Stimulated activated CD8-positive, alpha-beta memory T cell treated with anti-CD3 and anti-CD28 coated beads, Interleukin-7, amount 100 ng/mL, for 4 hours (primary cell): ENCODE measurements around the gene FEV.
A peak's percentile ranks its signal among the peaks of the same experiment; 100 is the strongest.

Experiments
- DNase-seq, 2 donors: peaks; one replicate each; pipeline ENCODE4 v3.0.0-alpha.2; 2020; ENCODE audit warnings: low read depth in 2 of 2

The FEV gene

DNA sequence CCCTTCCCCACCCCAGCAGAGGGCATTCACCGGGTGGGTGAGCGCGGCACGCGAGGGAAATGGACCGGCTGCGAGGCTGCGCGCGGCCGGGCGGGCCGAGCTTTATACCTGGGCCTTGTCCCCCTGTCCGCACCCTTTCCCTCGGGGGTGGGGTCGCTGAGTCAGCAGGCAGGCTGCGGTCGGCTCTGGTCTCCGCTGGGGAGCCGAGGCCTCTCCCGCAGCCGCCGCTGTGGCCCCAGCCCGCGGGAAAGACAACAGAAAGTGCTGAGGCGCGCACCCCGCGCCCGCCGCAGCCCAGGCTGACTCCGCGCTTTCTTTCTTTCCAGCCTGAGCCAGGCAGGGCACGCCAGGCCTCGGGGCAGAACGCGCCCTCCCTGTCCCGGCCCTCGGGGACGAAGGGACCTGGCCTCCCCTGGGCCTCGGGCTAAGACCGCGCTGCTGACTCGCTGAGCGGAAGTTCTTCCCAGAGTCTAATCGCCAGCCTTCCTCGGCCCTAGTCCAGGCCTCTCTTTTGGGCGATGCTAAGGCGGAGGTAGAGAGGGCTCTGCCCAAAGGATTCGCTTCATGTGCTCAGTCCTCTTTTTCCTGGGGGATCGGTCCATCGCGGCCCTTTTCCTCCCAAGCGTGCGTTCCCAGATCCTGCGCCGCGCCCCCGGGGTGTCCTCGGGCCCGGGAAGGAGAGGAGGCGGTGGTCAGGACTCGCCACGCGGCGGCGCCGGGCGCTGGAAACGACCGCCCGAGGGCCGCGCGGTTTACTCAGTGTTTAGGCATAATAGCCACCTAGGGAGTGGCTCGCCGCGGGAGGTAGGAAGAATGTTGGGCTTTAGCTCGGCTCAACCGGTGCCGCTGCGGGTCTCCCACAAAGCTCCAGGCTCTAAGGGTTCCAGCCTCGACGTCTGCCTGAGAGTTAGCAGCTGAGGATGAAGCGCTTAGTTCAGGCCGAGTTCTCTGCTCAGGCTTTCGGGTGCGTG is 8.6 kb upstream of the FEV start, which contains the start of gene CRYBA2:
Gene CRYBA2 (minus strand): TSS at position 78 of the 971 bp plus-strand sequence. CDS start 246 bp downstream, outside the sequence.
- DNase-seq, result no peak

DNA sequence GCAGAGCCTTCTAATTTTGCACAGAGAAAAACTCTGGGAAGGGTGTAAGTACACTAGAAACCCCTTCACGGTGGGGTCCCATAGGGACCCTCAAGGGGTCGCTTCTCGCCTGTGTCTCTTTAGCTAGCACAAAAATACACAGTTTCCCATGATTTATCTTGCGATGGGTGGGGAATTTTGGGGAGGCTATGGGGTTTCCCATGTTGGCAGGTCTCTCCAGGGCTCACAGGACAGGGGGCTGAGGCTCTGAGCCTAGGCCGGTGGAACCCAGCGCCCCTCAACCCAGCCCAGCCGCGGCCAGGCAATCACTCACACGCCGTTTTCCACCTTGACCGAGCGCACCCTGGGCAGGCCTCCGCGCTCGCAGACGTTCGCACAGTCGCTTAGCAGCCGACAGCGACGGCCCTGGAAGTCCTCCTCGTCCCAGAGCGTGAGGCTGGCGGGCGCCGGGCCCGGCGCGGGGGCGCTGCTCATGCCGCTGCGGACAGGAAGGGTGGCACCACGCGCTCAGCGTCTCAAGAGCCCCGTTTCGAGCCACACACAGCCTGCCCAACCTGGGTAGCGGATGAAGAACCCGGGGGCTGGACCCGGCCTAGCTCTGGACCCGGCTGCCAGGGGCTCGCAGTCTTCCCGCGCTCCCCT is 7.8 kb upstream of the FEV start:
- no peak for DNase-seq

DNA sequence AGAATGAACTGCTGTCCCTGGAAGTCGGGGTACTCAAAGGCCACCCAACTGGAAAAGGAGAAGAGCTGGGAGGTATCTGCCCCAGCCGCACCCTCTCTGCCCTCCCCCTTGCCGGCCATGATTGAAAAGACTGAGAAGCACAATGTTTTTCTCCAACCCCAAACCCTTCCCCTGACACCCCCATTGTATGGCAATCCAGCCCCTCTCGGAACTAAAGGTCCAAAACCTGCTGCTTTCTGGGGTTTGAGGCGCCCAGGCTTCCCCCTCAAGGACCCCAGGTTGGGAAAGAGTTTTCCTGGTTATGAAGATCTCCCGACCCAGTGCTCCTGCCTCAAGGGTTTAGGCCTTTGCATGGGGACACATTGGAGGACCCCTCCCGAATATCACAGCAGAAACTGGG is 7.2 kb upstream of the FEV start:
- DNase-seq, result no peak

DNA sequence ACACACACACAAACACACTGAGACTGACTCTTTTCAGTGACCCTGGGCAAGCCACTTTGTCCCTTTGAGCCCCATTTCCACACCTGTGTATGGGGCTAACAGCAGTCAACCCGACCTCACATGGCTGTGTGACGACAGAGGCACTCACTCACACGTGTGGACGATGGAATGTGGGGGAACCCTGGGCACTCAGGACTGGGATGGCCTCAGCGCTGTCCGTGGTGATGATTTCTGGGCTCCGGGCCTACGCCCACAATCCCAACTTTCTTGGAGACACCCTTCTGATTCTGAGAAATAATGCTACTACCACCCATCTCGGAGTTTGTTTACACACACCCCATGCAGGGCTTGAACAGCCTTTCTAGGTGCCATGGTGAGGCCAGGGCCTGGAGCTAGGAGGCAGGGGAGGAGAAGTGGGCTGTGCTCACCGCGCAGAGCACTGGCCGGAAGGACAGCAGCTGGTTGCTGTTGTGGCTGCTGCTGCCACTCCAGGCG is 6.7 kb upstream of the FEV start:
- no peak for DNase-seq

DNA sequence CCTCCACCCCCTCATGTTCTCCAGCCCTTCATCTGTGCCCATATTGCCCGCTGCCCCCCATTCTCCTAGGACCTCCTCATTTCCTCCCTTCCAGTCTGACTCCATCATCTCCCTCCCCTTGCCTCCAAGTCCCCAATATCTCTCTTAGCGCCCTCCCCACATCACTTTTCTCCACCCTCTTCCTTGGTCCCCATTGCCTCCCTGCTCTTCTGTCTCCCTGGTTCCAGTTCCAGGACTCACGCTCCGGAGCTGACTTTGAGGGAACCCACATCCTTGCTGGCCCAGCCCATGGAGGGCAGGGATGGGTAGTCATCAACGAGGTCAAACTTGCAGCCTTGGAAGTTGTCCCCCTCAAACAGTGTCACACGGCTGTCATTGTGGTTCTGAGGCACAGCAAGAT is 5.6 kb upstream of the FEV start:
- DNase-seq, result no peak

DNA sequence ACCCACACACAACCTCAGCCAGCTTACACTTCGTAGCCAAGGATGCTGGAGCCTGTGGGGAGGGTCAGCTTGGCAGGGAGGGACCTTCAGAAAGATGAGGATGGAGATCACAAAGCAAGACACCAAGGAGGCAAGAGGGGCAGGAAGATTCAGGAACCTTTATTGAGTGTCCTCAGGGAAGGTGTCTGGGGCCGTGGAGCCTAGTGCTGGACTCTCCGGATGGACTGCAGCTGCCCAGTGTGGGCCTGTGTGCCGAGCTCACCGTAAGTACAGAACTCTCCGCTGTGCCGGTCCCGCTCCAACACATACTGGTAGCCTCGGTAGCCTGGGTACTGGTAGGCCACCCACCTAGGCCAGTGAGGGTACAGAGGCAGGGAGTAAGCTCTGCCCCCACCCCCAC is 5.1 kb upstream of the FEV start:
- no peak for DNase-seq

DNA sequence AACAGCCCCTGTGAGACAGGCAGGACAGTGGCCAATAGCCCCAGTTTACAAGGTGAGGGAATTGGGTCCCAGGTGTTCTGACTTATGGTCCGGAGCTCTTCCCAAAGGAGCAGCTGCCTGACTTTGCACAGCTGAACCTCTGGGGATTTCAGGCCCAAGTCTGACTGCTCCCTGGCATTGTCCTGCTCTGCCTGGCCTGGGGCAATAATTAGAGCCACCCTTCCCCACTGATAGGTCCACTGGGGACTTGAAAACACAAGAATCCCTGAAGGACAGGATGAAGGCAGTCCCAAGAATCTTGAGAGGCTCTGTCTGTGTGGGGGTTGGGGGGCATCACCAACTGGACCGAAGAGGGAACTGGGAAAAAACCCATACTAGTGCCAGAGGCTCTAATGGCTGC is 3.7 kb upstream of the FEV start:
- DNase-seq, result no peak

DNA sequence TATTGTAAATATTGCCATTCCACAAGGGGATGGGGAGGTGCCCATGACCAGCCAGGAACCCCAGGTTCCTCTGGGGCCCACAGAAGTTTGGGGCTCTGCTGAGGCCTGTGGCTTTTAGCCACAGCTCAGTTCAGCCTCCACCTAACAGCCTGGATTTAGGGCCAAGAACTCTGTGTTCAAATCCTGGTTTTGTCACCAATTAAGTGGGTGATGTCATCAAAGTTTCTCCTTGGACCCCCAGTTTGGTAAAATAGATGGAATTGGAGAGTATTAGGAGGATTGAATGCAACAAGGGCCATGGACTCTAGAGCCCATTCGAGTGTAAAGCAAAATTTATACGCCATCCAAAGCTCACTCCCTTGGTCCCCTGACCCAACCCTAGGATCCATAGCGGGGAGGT is 3.2 kb upstream of the FEV start:
- no peak for DNase-seq

DNA sequence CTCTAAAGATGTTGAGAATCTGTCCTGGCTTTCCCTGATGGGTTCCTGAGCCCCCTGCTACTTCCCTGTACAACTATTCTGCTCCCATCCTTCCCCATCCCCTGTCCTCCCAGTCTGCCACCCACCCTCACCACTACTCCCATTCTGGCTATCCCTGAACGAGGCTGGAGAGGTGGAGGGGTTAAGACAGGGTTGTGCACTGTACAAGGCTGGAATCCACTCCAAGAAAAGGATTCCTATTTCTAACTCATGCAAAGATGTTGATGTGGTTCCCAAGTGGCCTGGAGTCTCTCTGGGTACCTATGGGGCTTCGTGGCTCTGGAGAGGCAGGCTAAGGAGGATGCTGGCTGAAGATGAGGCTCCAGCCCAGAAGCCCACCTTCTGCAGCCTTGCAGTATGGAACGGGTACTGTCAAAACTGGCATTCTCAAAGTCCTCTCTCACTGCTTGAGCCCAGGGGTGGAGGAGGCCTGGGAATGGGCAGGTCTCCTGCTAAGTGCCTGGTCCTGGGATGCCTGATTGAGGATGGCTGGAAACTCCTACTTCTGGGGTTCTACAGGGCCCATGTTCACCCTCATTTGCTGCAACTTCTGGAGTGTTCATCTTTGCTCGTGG is 1.3 kb upstream of the FEV start:
- no peak for DNase-seq

DNA sequence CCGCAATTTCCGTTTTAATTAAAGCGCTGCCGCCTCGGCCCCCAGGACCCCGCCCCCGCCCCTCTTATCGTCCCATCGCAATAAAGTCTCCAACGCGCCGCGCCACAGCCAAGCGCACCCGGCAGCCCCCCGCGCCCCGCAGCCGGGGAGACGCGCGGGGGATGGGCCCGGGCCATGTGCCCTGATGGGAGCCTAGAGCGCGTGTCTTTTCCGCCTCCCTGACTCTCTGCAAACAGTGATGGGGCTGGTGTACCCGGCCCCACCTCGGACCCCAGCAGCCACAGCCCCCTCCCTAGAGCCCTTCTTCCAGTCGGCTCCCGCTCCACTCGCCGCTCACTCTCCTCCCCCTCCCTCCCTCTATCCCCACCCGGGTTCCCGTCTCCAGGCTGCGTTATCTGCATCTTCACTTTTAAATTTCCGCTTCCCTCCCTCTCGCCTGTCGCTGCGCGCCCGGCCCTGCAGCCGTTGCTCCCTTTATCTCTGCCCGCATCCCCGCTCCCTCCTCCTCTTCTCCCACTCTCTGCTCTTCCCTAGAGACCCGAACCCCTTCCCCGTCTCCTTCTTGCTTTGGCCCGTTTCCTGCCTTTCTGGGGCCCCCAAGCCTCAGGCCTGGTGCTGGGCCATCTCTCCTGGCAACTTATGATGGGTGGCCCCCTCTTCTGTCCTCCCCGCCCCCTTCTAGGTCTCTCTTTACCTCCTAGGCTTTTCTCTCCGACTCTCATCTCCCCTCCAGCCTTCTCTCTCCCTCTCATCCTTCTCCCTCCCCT is 524 bp upstream of the FEV start:
- no peak for DNase-seq

DNA sequence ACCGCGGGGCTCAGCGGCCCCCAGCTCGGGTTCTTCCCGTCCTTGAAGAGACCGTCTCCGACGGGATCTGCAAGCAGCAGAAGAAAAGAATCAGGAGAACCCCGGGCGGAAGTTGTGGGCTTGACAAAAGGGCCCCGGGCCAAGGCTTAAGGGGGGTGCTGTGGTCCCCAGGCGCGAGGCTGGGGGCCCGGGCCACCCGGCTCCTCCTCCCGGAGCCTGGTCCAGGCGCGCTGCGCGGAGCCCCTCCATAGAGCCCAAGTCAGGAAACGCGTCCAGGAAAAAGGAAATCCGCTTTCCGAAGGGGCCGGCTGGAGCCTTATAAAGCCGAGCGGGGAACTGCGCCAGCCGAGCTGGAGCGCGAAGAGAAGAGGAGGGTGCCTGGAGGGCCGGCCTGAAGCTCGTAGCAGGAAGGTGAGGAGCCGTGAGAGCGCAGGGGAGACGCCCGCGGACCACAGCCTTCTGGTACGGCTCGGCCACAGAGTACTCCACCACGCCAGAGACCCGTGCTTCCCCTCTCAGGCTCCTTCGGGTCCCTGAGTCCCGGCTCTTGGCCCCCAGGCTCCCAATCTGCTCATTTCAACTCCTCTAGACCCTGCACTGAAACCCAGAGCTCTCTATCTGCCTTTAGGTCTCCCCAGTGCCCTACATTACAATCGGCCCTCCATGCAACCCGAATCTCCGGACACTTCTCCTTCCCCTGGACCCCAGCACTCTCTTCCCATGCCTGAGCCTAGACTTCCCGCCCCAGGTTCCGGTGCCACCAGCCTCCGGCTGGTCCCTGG is 554 bp downstream of the FEV start:
- no peak for DNase-seq

DNA sequence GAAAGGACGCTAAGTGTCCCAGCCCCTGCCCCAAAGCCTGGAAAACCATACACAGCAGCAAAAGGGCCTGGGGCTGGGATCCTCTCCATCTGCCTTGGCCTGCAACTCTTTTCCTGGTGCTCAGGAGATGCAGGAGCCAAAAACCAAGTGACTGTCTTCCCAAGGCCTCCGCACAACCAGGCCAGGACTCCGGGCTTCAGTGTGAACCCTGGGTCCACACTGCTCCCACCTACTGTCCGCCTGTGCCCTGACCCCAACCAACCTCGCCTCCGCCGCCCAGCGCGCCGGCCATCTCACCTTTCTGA is 1.1 kb downstream of the FEV start:
- no peak for DNase-seq

DNA sequence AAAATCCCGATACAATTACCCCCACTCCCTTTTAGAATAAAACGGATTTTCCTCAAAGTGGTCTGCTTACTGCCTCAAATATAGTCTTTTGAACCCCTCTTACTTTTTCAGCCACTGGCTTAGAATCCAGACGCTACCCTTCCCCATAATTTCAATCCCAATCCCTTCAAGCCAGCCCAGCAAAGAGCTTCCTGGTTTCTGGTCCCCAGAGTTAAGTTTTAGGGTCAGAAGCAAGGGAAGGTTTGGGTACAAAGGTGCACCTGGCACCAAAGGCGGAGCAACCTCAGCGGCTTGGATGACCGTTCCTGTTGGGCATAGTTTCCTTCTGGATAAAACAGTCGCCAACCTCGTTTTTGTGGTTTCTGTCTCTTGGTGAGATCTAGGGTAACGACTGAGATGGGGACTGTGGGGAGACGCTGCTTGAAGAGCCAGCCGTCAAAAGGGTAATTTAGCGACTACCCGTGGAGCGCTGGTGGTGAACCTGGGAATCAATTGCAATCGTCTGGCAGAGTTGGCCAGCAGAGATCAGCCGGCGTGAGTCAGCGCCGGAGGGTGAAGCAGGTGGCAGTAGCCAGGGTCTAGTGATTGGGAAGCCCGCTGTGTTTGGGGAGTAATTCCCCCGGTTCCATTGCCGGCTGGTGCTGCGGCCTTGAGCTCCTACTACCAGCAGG is 1.6 kb downstream of the FEV start:
- DNase-seq, result no peak

DNA sequence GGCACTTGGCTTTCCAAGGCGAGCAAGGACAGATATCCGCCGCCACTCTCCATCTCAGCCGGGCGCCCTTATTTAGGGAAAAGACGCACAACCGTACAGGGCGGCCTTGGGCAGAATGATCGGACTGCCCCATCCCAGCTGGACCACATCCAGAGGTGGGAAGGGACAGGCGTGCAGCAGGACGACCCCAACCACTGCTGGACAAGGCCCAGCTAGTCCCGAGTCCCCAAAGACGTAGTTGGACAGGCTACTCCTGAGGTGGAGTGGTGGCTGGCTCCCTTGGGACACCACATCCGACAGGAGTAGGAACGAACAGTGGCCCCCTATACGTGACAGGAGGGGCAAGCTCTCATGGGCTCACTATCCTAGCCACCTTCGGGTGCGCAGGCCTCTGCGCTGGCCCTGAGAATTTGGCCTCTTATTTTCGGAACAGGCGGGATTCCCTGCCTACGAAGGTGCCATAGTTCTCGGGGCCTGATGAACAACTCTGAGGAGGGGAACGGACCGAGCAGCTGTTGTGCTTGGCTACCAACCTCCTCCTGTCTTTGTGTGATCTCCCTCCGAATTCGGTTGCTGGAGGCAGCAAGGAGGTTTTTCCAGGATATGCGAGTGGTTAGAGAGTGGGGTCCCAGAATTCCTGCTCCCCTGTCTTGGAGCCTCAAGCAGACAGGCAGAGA is 2.3 kb downstream of the FEV start:
- no peak for DNase-seq

DNA sequence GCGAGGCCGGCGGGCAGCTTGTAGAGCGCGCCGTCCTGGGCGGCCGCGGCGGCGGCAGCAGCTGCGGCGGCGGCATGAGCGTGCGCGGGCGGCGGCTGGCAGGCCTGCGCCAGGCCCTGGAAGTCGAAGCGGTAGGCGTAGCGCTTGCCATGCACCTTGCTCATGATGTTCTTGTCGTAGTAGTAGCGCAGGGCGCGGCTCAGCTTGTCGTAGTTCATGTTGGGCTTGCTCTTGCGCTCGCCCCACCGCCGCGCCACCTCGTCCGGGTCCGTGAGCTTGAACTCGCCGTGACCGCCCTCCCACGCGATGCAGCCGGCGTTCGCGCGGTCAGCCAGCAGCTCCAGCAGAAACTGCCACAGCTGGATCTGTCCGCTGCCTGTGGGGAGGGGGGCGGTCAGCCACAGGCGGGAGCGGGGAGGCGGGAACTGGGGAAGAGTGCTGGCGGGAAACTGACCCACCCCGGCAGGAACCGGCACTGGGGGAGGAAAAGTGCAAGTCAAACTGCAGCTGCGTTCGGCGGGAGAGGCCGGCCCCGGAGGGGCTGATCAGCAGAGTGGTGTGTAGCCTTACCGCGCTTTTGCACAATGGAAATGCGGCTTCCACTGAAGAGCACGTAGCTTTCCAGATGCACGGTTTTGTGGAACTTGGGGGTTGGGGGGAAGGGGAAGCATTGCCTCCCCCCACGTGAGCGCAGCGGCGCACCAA is 3.0 kb downstream of the FEV start:
- peak in 1 of 2 donors; percentile 34 for DNase-seq

DNA sequence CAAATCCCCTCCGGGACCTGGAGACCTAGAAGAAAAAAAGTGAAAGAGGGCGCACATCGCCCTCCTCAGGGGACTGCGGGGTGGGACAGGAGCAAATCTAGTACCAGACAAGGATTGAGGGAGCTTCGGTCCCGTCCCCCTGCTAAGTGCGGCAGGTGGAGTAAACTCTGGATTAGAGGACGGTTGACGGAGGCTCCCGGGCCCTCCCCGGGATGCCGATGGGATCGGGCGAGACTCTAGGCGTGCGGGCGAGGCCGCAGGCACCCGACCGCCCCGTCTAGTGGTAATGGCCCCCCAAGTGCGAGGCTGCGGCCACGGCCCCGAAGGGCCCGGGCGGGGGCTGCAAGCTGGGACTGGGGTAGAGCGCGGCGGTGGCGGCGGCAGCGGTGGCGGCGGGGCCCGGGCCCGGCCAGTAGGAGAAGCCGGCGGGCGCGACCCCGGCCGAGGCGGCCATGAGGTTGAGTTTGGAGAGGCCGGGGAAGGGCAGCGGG is 3.5 kb downstream of the FEV start:
- no peak for DNase-seq

DNA sequence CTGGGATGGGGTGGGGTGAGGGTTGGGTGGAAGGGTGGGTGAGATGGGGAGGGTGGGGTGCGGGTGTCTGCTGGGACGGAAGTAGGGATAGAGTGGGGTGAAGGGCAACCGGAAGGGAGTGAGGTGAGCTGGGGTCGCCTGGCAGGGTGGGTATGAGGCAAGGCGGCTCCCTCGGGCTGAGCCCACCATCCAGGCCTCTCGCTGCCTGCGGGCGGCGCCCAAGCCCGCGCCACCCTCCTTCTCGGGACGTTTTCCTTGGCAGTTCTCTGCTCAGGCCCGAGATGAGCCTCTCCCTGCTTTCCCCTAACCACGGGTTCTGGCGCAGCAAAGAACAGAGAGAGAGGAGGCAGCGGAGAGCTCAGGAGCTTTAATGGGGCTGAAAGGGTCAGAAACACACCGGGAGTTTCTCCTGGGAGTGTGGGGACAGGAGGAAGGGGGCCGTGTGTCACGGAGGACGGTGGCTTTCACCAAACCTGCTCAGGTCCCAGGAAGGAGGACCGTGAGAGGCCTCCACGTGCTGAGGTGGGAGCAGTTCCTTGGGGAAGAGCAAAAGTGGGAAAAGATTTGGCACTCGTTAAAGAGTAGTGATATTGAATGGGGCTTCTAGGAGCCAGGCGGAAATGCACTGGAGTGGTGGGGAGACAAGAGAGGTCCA is 4.1 kb downstream of the FEV start:
- DNase-seq, result no peak

DNA sequence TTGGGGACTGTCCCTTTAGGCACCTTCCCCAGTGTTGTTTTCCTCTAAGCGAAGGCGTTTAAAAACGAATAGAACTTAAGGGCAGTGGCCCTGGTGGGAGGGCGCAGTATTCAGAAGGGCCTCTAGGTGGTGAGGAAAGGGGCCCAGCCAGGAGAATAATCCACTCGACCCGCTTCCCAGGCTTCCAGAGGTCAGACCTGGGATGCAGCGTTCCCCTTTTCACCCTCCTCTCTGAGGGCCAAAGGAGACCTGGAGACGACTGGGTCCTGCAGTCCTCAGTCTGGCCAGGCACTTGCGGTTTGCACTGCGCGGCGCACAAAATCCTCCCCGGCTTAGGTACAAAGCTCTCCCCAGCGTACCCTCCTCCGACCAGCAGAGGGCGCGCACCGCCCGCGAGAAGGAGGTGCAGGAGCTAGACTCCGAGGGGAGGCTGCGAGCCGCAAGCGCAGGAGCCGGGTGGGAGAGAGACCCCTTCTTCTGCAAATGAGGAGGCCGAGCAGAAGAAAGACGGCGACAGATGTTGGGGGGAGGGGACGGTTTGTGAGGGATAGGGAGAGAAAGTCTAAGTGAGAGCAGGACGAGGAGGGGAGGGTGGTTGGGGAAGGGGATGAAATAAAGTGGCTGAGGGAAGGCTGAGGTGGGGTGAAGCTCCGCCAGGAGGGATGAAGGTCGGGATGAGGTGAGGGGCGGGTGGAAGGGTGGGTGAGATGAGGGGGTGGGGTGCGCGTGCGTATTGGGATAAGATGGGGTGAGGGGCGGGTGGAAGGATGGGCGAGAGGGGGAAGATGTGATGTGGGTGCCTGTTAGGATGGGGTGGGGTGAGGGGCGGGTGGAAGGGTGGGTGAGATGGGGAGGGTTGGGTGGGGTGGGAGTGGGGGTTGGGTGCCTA is 4.9 kb downstream of the FEV start:
- DNase-seq, result peak; percentile 65 to 71
